Astrocyte (in vitro differentiated cells and primary cell): ENCODE results near the gene MRAP. TPM values are rescaled to one million over a fixed set of nuclear protein-coding genes. Genes with fewer than 3 reads are reported as not detected.

Source experiments
- DNase-seq: peaks from one replicate; pipeline ENCODE4 v3.0.0-alpha.2; 2010; ENCODE audit warnings: low read depth
- FAIRE-seq: peaks from 2 replicates; lab custom pipeline; 2011; peaks lifted over from hg19 to GRCh38; lab: Jason Lieb, UNC
- H2AFZ ChIP-seq: 2 replicates; pipeline ENCODE4 v1.6.0; 2012; ENCODE audit warnings: low read depth, low read length, inconsistent platforms
- H3K27ac ChIP-seq: 2 replicates; pipeline ENCODE4 v1.5.1; 2011; ENCODE audit warnings: low read depth, low read length, inconsistent platforms
- H3K27me3 ChIP-seq: 2 replicates; pipeline ENCODE4 v1.6.0; 2011; ENCODE audit warnings: low read length, inconsistent platforms; ENCODE audit not compliant: insufficient read depth
- H3K36me3 ChIP-seq: 2 replicates; pipeline ENCODE4 v1.5.1; 2011; ENCODE audit warnings: low read length, inconsistent platforms; ENCODE audit not compliant: insufficient read depth
- H3K4me1 ChIP-seq: 2 replicates; pipeline ENCODE4 v1.5.1; 2011; ENCODE audit warnings: low read length, inconsistent platforms; ENCODE audit not compliant: insufficient read depth
- H3K4me2 ChIP-seq: 2 replicates; pipeline ENCODE4 v1.6.0; 2012; ENCODE audit warnings: low read length, inconsistent platforms
- H3K4me3 ChIP-seq: 2 replicates; pipeline ENCODE4 v1.5.1; 2011; ENCODE audit warnings: low read depth, mild to moderate bottlenecking, low read length, inconsistent platforms; ENCODE audit not compliant: insufficient read depth
- H3K79me2 ChIP-seq: 2 replicates; pipeline ENCODE4 v1.6.0; 2012; ENCODE audit warnings: mild to moderate bottlenecking, low read length, inconsistent platforms; ENCODE audit not compliant: insufficient read depth
- H3K9ac ChIP-seq: 2 replicates; pipeline ENCODE4 v1.6.0; 2012; ENCODE audit warnings: mild to moderate bottlenecking, low read length, inconsistent platforms
- H3K9me3 ChIP-seq: 2 replicates; pipeline ENCODE4 v1.5.1; 2012; ENCODE audit warnings: low read depth, mild to moderate bottlenecking, low read length, inconsistent platforms; ENCODE audit not compliant: insufficient read depth
- H4K20me1 ChIP-seq: 2 replicates; pipeline ENCODE4 v1.6.0; 2012; ENCODE audit warnings: low read length, inconsistent platforms; ENCODE audit not compliant: insufficient read depth
- H3K27ac Mint-ChIP-seq: one replicate; pipeline ENCODE4 v1.8.0; 2021; ENCODE audit warnings: mild to moderate bottlenecking, mixed read lengths; ENCODE audit not compliant: unreplicated experiment
- H3K27me3 Mint-ChIP-seq: one replicate; pipeline ENCODE4 v1.8.0; 2021; ENCODE audit warnings: low read depth, mixed read lengths; ENCODE audit not compliant: unreplicated experiment
- H3K36me3 Mint-ChIP-seq: one replicate; pipeline ENCODE4 v1.8.0; 2021; ENCODE audit warnings: low read depth, mixed read lengths; ENCODE audit not compliant: unreplicated experiment
- H3K4me1 Mint-ChIP-seq: one replicate; pipeline ENCODE4 v1.8.0; 2021; ENCODE audit warnings: low read depth, mixed read lengths; ENCODE audit not compliant: unreplicated experiment
- H3K4me3 Mint-ChIP-seq: one replicate; pipeline ENCODE4 v1.8.0; 2021; ENCODE audit warnings: mild to moderate bottlenecking, moderate library complexity, mixed read lengths; ENCODE audit not compliant: unreplicated experiment
- H3K9me3 Mint-ChIP-seq: one replicate; pipeline ENCODE4 v1.8.0; 2021; ENCODE audit warnings: mild to moderate bottlenecking, mixed read lengths; ENCODE audit not compliant: unreplicated experiment
- EZH2 ChIP-seq: IDR thresholded peaks from 2 replicates; pipeline ENCODE4 v1.6.1; 2012; ENCODE audit warnings: mild to moderate bottlenecking, low read length, inconsistent platforms; ENCODE audit not compliant: insufficient read depth
- total RNA-seq: library from RNA; stranded (reverse); gene quantifications from 2 replicates; pipeline ENCODE4 v1.2.1, GENCODE V29; 2021
- TF ChIP-seq, protein P1 (sequence below): IDR thresholded peaks from 2 replicates; pipeline ENCODE4 v1.5.1; 2011; ENCODE audit warnings: low read depth, mild to moderate bottlenecking, inconsistent platforms, low read length, moderate library complexity; ENCODE audit not compliant: insufficient read depth

The MRAP gene
- total RNA-seq, 1 donor from 2014 or later: not detected

DNA sequence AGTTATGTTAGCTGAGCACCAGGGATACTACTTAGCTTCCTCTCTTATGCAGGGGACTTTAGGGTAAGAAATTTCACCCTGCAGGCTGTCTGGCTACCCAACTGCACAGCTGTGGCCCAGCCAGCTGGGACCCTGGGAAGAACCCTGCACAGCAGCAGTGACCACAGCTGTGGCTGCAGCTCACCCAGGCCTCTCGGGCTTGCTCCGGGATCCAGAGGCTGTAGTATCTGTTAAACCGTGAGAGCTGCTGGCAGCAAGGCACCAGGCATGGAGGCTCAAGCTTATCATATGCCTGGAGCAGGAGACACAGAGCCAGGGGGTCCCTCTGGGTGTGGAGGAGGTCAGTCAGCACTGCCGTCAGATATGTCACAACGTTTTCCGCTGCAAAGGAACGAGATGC, 53.9 kb downstream of the MRAP start:
- no peak for DNase-seq
- no peaks in the 10 kb centered on the region for H3K9me3 ChIP-seq
- H3K9me3 Mint-ChIP-seq: no peaks in the 10 kb centered on the region
- no peaks in the 10 kb centered on the region for H3K27me3 Mint-ChIP-seq
- H4K20me1 ChIP-seq: peaks cover 32% of the 10 kb centered on the region
- H3K27ac Mint-ChIP-seq: no peak overlapping the region
- peaks cover 34% of the 10 kb centered on the region for H3K36me3 Mint-ChIP-seq
- no peak overlapping the region for H2AFZ ChIP-seq
- no peaks in the 10 kb centered on the region for H3K4me1 ChIP-seq
- H3K79me2 ChIP-seq: no peaks in the 10 kb centered on the region
- H3K9ac ChIP-seq: no peak overlapping the region
- no peak overlapping the region for H3K4me3 Mint-ChIP-seq
- no peaks in the 10 kb centered on the region for H3K27me3 ChIP-seq
- H3K4me1 Mint-ChIP-seq: peaks cover 3% of the 10 kb centered on the region
- FAIRE-seq: no peak
- no peak overlapping the region for H3K27ac ChIP-seq
- H3K4me3 ChIP-seq: no peak overlapping the region
- H3K4me2 ChIP-seq: no peak overlapping the region
- H3K36me3 ChIP-seq: peaks cover 81% of the 10 kb centered on the region
- TF ChIP-seq EZH2: no peak

DNA sequence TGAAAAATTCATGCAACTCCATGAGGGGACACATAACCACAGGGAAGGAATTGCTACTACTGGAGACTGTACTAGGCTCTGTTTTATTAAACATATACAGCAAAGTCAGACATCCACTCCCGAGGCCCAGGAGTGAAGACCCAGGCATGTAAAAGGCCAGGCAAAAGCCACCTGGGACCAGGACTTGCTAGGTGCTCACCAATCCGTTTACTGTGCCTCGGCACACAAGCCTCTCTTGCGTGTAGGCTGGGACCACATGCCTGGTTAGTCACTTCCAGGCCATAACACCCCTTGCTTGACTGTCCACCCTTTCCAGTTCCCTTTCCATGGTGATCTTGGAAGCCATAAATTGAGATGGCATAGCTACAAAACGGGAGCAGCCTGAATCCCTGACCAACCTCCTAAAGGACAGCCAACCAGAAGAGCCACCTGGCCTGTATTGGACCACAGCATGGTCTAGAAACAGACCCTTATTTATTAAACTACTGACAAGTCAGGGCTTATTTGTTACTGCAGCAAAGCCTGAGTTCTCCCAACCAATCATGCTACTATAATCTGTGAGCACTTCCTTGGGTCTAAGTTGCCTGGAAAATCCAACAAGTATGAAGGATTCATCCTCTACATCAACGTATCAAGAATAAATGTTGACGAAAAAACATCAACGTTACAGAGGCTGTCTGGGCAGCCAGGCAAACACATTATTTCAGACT, 54.5 kb downstream of the MRAP start:
- peaks cover 32% of the 10 kb centered on the region for H4K20me1 ChIP-seq
- no peak overlapping the region for H3K27ac Mint-ChIP-seq
- H3K4me1 ChIP-seq: no peaks in the 10 kb centered on the region
- no peak overlapping the region for H2AFZ ChIP-seq
- no peaks in the 10 kb centered on the region for H3K9me3 ChIP-seq
- no peak for FAIRE-seq
- TF ChIP-seq, protein P1, sequence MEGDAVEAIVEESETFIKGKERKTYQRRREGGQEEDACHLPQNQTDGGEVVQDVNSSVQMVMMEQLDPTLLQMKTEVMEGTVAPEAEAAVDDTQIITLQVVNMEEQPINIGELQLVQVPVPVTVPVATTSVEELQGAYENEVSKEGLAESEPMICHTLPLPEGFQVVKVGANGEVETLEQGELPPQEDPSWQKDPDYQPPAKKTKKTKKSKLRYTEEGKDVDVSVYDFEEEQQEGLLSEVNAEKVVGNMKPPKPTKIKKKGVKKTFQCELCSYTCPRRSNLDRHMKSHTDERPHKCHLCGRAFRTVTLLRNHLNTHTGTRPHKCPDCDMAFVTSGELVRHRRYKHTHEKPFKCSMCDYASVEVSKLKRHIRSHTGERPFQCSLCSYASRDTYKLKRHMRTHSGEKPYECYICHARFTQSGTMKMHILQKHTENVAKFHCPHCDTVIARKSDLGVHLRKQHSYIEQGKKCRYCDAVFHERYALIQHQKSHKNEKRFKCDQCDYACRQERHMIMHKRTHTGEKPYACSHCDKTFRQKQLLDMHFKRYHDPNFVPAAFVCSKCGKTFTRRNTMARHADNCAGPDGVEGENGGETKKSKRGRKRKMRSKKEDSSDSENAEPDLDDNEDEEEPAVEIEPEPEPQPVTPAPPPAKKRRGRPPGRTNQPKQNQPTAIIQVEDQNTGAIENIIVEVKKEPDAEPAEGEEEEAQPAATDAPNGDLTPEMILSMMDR: no peak
- no peak for TF ChIP-seq EZH2
- no peak overlapping the region for H3K4me2 ChIP-seq
- no peak overlapping the region for H3K27ac ChIP-seq
- H3K27me3 ChIP-seq: no peaks in the 10 kb centered on the region
- no peaks in the 10 kb centered on the region for H3K9me3 Mint-ChIP-seq
- H3K4me3 Mint-ChIP-seq: no peak overlapping the region
- DNase-seq: no peak
- H3K79me2 ChIP-seq: no peaks in the 10 kb centered on the region
- no peaks in the 10 kb centered on the region for H3K27me3 Mint-ChIP-seq
- H3K36me3 ChIP-seq: peaks cover 80% of the 10 kb centered on the region
- H3K9ac ChIP-seq: no peak overlapping the region
- H3K36me3 Mint-ChIP-seq: peaks cover 32% of the 10 kb centered on the region
- no peak overlapping the region for H3K4me3 ChIP-seq
- peaks cover 3% of the 10 kb centered on the region for H3K4me1 Mint-ChIP-seq

GRCh38 chr21:32356874-32357395, 58.3 kb downstream of the MRAP start:
- Histone ChIP-seq H3K4me2 (no peak overlapping the region), H3K4me3 (no peak overlapping the region), H3K9ac (no peak overlapping the region), H3K4me1 (no peaks in the 10 kb centered on the region), H4K20me1 (peaks cover 22% of the 10 kb centered on the region), H3K36me3 (peaks cover 87% of the 10 kb centered on the region), H3K27me3 (no peaks in the 10 kb centered on the region), H3K9me3 (no peaks in the 10 kb centered on the region), H2AFZ (no peak overlapping the region), H3K79me2 (no peaks in the 10 kb centered on the region), H3K27ac (no peak overlapping the region)
- DNase-seq (no peak), FAIRE-seq (no peak)
- Mint-ChIP-seq H3K4me1 (no peaks in the 10 kb centered on the region), H3K27me3 (no peaks in the 10 kb centered on the region), H3K4me3 (no peak overlapping the region), H3K36me3 (peaks cover 25% of the 10 kb centered on the region), H3K9me3 (no peaks in the 10 kb centered on the region), H3K27ac (no peak overlapping the region)
- TF ChIP-seq EZH2: no peak
